HAP-1 (cell line): ENCODE results near the gene RAB11B.
"Not testable (repeated sequence)": the region's sequence is repeated elsewhere in the genome, so short reads cannot be mapped to it uniquely, and the experiment has no call there.

ENCODE experiments used
- DNase-seq, 2 experiments: peaks; one replicate each; pipeline ENCODE4 v3.0.0-alpha.2; 2016 to 2020; ENCODE audit warnings: low spot score in 2 of 2
- H3K27me3 ChIP-seq: fragments of 250-450 bp; sonication (Bioruptor Pico); 2 replicates; pipeline ENCODE4 v1.5.1; 2020; ENCODE audit warnings: low read depth, mild to moderate bottlenecking, moderate library complexity
- H3K36me3 ChIP-seq: fragments of 250-450 bp; sonication (Bioruptor Pico); replicated peaks from 2 replicates; pipeline ENCODE4 v1.5.1; 2020; ENCODE audit warnings: mild to moderate bottlenecking
- H3K4me1 ChIP-seq: fragments of 250-450 bp; sonication (Bioruptor Pico); 2 replicates; pipeline ENCODE4 v1.5.1; 2020; ENCODE audit warnings: mild to moderate bottlenecking
- H3K4me3 ChIP-seq: fragments of 250-450 bp; sonication (Bioruptor Pico); 2 replicates; pipeline ENCODE4 v1.5.1; 2020; ENCODE audit warnings: mild to moderate bottlenecking, moderate library complexity
- H3K9me3 ChIP-seq: fragments of 250-450 bp; sonication (Bioruptor Pico); 2 replicates; pipeline ENCODE4 v1.5.1; 2020; ENCODE audit warnings: mild to moderate bottlenecking, moderate library complexity
- in situ Hi-C: fragments of 300-500 bp; cut with MboI; formaldehyde crosslinking; loops from 3 replicates; pipeline ENCODE4 v1.14.3; 2020; ENCODE audit warnings: low sequenced_read_pairs, inconsistent platforms, mixed read lengths

Gene RAB11B

DNA sequence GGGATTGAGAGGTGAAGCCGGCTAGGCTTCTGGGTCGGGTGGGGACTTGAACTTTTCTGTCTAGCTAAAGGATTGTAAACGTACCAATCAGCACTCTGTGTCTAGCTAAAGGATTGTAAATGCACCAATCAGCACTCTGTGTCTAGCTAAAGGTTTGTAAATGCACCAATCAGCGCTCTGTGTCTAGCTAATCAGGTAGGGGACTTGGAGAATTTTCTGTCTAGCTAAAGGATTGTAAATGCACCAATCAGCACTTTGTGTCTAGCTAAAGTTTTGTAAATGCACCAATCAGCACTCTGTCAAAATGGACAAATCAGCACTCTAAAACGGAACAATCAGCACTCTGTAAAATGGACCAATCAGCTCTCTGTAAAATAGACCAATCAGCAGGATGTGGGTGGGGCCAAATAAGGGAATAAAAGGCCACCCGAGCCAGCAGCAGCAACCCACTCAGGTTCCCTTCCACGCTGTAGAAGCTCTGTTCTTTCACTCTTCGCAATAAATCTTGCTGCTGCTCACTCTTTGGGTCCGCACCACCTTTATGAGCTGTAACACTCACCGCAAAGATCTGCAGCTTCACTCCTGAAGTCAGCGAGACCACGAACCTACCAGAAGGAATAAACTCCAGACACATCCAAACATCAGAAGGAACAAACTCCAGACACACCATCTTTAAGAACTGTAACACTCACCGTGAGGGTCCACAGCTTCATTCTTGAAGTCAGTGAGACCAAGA is 10.8 kb upstream of the RAB11B start:
- in situ Hi-C loops, H3K9me3 ChIP-seq, H3K4me1 ChIP-seq, DNase-seq, H3K27me3 ChIP-seq, H3K4me3 ChIP-seq, H3K36me3 ChIP-seq: not testable (repeated sequence)

DNA sequence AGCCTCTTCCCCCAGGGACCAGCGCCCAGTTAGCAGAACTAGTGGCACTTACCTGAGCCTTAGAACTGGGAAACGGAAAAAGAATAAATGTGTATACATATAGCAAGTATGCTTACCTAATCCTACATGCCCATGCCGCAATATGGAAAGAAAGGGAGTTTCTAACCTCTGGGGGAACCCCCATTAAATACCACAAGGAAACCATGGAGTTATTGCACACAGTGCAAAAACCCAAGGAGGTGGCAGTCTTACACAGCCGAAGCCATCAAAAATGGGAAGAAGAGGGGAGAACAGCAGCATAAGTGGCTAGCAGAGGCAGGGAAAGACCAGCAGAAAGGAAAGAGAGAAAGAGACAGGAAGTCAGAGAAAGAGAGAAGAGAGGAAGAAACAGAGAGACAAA is 5.6 kb upstream of the RAB11B start:
- in situ Hi-C loops, result not testable (repeated sequence)

DNA sequence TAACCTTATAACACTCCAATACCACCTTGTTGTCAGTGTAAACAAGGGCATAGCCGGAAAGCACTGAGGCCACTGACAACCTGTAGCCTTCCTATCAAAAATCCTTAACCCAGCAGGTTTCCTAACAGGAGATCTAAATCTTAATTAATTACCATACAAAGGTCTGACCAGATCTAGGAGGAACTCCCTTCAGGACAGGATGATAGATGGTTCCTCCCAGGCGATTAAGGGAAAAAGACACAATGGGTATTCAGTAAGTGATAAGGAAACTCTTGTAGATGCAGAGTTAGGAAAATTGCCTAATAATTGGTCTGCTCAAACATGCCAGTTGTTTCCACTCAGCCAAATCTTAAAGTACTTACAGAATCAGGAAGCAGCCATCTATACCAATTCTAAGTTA is 5.1 kb upstream of the RAB11B start:
- H3K9me3 ChIP-seq, H3K4me3 ChIP-seq, in situ Hi-C loops, DNase-seq, H3K27me3 ChIP-seq, H3K36me3 ChIP-seq, H3K4me1 ChIP-seq: not testable (repeated sequence)

More for the DNA sequence above, 5.6 kb upstream of the RAB11B start:
- H3K4me1 ChIP-seq, H3K9me3 ChIP-seq, DNase-seq, H3K4me3 ChIP-seq, H3K27me3 ChIP-seq, H3K36me3 ChIP-seq: not testable (repeated sequence)

DNA sequence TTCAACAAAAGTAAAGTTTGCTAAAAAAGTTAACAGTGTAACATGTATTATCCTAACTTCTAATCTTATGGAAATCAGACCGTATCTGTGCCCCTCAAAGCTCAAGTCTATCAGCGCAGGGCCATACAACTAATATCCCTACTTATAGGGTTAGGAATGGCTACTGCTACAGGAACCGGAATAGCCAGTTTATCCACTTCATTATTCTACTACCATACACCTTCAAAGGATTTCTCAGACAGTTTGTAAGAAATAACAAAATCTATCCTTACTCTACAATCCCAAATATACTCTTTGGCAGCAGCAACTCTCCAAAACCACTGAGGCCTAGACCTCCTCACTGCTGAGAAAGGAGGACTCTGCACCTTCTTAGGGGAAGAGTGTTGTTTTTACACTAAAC is 4.6 kb upstream of the RAB11B start:
- in situ Hi-C loops, H3K36me3 ChIP-seq, H3K27me3 ChIP-seq, DNase-seq, H3K9me3 ChIP-seq, H3K4me3 ChIP-seq, H3K4me1 ChIP-seq: not testable (repeated sequence)

DNA sequence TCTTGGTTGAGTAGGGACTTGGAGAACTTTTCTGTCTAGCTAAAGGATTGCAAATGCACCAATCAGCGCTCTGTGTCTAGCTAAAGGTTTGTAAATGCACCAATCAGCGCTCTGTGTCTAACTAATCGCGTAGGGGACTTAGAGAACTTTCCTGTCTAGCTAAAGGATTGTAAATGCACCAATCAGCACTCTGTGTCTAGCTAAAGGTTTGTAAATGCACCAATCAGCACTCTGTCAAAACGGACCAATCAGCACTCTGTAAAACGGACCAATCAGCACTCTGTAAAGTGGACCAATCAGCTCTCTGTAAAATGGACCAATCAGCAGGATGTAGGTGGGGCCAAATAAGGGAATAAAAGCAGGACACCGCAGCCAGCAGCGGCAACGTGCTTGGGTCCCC is 3.7 kb upstream of the RAB11B start:
- H3K27me3 ChIP-seq, H3K9me3 ChIP-seq, in situ Hi-C loops, H3K36me3 ChIP-seq, H3K4me3 ChIP-seq, DNase-seq: not testable (repeated sequence)
- H3K4me1 ChIP-seq, result peaks cover 11% of the 10 kb centered on the region

DNA sequence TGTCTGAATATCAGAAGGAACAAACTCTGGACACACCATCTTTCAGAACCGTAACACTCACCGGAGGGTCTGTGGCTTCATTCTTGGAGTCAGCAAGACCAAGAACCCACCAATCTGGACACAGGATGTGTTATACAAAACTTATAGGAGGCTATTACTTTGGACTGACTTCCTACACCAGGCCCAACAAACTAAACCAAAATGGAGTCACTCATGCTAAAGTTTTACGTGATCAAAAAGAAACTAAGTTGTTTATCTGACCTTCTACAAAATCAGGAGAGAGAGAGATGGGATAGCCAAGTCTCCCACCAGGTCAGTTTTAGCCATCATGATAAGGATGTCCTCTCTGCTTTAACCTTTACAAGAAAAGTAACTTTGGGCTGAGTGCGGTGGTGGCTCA is 3.2 kb upstream of the RAB11B start:
- no peak for DNase-seq
- H3K4me1 ChIP-seq, result peaks cover 12% of the 10 kb centered on the region
- no peak overlapping the region for H3K4me3 ChIP-seq
- H3K27me3 ChIP-seq, result no peaks in the 10 kb centered on the region
- no peaks in the 10 kb centered on the region for H3K9me3 ChIP-seq
- in situ Hi-C loops, result no loop called here
- H3K36me3 ChIP-seq, result no peaks in the 10 kb centered on the region

DNA sequence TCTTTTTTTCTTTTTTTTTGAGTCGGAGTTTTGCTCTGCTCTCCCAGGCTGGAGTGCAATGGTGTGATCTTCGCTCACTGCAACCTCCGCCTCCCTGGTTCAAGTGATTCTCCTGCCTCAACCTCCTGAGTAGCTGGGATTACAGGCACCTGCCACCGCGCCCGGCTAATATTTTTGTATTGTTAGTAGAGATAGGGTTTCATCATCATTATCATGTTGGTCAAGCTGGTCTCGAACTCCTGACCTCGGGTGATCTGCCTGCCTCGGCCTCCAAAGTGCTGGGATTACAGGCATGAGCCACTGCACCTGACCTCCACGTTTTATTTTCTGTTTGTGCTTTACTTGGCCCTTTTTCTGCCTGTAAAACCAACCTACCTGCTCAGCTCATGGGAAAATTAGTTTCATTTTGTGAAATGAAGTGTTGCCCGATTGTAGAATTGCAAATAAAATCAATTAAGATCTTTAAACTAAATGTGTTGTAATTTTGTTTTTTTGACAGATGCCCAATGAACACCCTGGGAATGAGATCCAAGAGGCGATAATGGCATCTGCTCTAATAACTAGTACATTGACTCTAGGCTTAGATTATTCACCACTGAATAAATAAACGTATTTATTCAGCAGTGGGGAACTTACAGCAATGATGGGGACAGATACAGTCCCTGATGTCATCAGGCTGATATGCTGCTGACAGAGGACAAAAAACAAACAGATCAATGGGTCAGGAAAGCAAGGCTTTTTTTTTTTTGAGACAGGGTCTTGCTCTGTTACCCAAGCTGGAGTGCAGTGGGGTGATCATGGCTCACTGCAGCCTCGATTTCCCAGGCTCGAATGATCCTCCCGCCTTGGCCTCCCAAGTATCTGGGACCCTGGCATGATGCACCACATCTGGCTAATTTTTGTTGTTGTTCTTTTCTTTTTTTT is 2.2 kb upstream of the RAB11B start:
- no peak overlapping the region for H3K4me3 ChIP-seq
- no peaks in the 10 kb centered on the region for H3K36me3 ChIP-seq
- DNase-seq, result no peak
- H3K9me3 ChIP-seq, result no peaks in the 10 kb centered on the region
- no peaks in the 10 kb centered on the region for H3K27me3 ChIP-seq
- in situ Hi-C loops, result no loop called here
- peaks cover 12% of the 10 kb centered on the region for H3K4me1 ChIP-seq

DNA sequence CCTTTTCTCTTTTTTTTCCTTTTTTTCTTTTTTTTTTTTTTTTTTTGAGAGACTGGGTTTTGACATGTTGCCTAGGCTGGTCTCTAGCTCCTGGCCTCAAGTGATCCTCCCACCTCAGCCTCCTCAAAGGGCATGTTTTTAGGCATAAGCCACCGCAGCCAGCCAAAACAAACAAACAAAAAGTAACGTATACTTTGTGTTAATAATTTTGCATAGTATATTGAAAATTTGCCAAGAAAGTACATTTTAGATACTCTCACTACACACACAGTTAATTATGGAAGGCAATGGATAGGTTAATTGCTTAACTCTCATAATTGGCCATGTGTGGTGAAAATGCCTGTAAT is 1.6 kb upstream of the RAB11B start:
- no peaks in the 10 kb centered on the region for H3K27me3 ChIP-seq
- no peaks in the 10 kb centered on the region for H3K9me3 ChIP-seq
- in situ Hi-C loops, result no loop called here
- no peaks in the 10 kb centered on the region for H3K36me3 ChIP-seq
- DNase-seq, result no peak
- H3K4me3 ChIP-seq, result no peak overlapping the region
- peaks cover 12% of the 10 kb centered on the region for H3K4me1 ChIP-seq

DNA sequence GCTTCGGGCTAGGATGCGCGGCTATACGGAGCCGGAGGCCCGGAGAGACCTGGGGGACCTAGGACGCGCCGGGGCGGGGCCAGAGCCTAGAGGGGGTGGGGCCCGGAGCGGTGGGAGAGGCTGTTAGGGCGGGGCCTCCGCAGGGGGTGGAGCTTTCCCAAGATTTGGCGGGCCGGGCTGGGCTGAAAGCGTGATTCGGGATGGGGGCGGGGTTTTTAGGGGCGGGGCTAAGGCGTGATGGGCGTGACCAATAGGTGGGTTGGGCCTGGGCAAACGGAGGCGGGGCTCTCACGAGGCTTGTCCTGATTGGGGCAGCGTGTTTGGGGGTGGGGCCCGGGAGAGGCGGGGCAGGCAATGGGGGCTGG is 439 bp downstream of the RAB11B start:
- in situ Hi-C loops, result no loop called here
- Histone ChIP-seq H3K4me1 (peaks cover 12% of the 10 kb centered on the region), H3K36me3 (no peaks in the 10 kb centered on the region), H3K4me3 (peak overlapping the region; percentile 51), H3K27me3 (no peaks in the 10 kb centered on the region), H3K9me3 (no peaks in the 10 kb centered on the region)
- DNase-seq, result peak; percentile 83 to 99

DNA sequence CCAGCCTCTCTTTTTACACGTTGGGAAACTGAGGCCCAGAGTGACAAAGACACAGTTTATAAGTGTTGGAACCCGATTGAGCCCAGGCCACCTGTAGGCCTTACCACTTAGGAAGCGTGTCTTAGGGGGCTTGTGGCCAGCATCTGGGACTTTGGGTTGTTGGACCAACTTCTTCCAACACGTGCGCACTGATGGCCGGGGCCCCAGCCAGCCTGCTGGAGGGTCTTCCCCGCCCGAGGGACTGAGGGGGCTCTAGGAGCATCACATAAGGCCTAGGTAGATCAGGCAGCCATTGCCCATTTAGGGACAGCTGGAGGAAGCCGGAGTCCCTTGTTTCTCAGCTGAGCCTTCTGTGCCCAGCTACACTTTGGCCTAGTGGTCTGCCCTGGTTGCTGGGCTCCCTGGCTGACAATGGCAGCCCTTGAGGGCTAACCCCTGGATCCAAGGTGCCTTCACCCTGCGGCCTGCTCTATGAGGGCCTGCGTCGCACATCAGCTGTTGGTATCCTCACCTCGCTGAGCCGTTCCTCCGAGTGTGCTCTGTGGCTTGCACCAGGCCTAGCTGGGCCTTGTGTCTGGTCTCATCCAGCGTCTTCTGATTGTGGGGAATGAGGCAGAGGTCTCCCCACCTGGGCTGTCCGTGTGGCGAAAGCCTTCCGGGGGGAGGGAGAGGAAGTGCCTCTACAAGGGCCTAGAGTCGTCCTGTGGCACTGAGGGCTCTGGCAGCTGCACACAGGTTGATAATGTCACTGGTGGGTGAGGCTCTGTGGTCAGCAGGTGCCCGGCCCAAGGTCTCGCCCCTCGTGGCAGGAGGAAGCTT is 1.2 kb downstream of the RAB11B start:
- Histone ChIP-seq H3K36me3 (no peaks in the 10 kb centered on the region), H3K4me3 (peak overlapping the region; percentile 51), H3K9me3 (no peaks in the 10 kb centered on the region), H3K4me1 (peaks cover 12% of the 10 kb centered on the region), H3K27me3 (no peaks in the 10 kb centered on the region)
- DNase-seq, result no peak
- in situ Hi-C loops, result no loop called here

DNA sequence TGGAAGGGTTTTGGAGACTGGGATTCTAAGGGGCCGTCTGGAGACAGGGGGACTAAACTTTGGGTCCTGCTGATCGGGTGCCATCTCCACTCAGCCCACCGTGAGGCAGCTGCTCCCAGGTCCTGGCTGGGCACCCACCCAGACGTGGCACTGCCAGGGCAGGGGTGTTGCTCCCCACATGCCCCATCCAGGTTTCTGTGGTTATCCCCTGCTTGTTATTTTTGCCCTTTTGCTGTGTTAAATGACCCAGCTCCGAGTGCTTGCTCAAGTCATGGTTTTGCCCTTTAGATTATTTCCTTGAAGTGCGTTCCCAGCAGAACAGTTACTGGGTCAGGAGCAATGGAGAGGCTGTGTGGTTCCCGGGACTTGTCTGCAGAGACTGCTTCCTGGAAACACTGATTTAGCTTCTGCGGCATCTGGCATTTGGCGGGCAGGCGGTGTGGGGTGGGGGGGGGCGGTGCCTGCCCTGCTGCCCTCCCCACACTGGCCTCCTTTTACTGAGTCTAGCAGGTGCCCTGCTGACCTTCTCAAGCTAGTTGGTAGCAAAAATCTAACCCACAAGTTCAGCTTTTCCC is 1.9 kb downstream of the RAB11B start:
- no peaks in the 10 kb centered on the region for H3K36me3 ChIP-seq

DNA sequence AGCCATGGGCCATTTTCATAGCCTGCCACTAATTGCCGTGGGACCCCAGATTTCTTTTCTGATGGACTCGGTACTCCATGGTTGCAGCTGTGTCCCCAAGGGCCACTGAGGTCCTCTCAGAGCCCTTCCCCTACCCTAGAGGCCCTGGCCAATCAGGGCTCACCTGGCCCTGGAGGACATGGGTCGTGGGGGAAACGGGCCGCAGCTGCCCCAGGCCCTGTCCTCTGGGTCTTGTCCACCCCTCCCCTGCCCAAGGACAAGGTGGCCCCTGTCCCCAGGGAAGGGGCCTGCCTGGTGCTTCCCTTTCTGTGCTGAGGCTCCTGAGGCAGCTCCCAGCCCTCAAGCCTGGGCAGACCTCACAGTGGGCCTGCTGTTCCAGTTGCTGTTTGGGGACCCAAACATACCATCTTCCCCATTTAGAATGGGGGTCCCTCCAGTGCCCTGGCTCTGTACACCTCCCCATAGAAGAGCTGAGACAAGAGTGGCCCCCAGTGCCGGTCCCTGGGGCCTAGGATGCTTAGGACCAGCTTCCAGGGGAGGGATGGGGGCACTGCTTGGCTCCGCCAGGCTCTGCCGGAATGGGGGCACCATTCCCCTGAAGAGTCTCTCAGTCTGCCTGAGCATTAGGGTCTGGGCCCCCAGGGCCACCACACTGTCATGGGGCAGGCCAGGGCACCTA is 3.2 kb downstream of the RAB11B start:
- no peak for DNase-seq
- peaks cover 12% of the 10 kb centered on the region for H3K4me1 ChIP-seq
- no peaks in the 10 kb centered on the region for H3K9me3 ChIP-seq
- H3K27me3 ChIP-seq, result no peaks in the 10 kb centered on the region
- in situ Hi-C loops, result no loop called here
- H3K36me3 ChIP-seq, result no peaks in the 10 kb centered on the region
- no peak overlapping the region for H3K4me3 ChIP-seq

More for the DNA sequence above, 1.9 kb downstream of the RAB11B start:
- in situ Hi-C loops, result no loop called here
- no peaks in the 10 kb centered on the region for H3K9me3 ChIP-seq
- no peak for DNase-seq
- H3K27me3 ChIP-seq, result no peaks in the 10 kb centered on the region
- no peak overlapping the region for H3K4me3 ChIP-seq
- peaks cover 12% of the 10 kb centered on the region for H3K4me1 ChIP-seq

DNA sequence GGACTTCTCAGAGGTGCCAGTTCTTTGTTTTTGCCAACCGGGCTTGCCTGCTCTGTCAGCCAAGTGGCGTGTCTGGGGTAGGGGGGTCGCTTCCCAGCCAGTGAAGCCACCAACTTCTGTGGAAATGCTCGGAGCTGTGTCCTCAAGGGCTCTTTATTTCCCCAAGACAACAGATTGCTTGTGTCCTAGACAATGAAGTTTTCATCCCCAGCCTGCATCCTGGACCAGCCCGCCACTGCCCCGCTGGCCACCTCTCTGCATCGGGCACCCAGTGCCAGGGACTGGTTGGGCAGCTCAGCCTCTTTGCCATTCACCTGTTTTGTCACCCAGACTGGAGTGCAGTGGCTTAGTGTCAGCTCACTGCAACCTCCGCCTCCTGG is 3.7 kb downstream of the RAB11B start:
- Histone ChIP-seq H3K36me3 (no peaks in the 10 kb centered on the region), H3K9me3 (no peaks in the 10 kb centered on the region), H3K4me3 (no peak overlapping the region), H3K27me3 (no peaks in the 10 kb centered on the region), H3K4me1 (peaks cover 12% of the 10 kb centered on the region)
- DNase-seq, result no peak
- in situ Hi-C loops, result no loop called here
